ENCODE measurements around the gene FAM217A.

- TF ChIP-seq TAF1 (IDR thresholded peaks at IDR 0.05; ENCODE audit: borderline replicate concordance, low read depth, low read length) (no peak), SP1 (IDR thresholded peaks at IDR 0.05; ENCODE audit: low read depth, low read length) (no peak), E4F1 (IDR thresholded peaks at IDR 0.05; ENCODE audit: borderline replicate concordance, partially characterized antibody) (no peak), RAD21 (IDR thresholded peaks at IDR 0.05; ENCODE audit: insufficient read depth, low read depth, low read length) (no peak), BRCA1 (IDR thresholded peaks at IDR 0.05; ENCODE audit: low read depth, low read length) (no peak), MXI1 (IDR thresholded peaks at IDR 0.05; ENCODE audit: low read depth, low read length) (no peak), EZH2 (IDR thresholded peaks at IDR 0.05; ENCODE audit: borderline replicate concordance, control insufficient read depth, low read depth, low read length) (no peak), SUZ12 (IDR thresholded peaks at IDR 0.05; ENCODE audit: unreplicated experiment) (no peak)
These were observed 46.6 kb upstream of the FAM217A start for GRCh38 chr6:4125500-4125899.

Data from GM12878 (cell line).